ENCODE data around the gene PSMF1. TPM values are rescaled to one million over a fixed set of nuclear protein-coding genes. Genes with fewer than 3 reads are reported as not detected.

The PSMF1 gene
- total RNA-seq, 1 donor from 2014 or later = 124 TPM

DNA sequence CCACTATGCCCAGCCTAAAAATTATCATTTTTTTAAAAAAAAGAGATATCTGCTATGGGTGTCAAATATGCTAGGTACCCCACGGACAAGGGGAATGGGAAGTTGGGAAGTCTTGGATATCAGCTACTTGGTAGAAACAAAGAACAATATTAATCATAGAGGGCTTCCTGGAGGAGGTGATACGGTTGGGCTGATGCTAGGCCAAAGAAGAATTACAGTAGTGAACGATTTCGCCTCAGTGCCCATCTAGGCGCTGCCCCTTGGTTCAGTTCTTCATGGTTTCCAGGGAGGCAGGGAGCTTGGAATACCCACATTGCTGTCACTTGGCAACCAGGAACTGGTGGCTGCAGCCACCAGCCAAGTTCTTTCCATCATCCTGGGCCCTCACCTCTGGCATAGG, 5.5 kb upstream of the PSMF1 start:
- Histone ChIP-seq H3K9me3 (replicated peaks) (no peaks in the 10 kb centered on the region), H3K4me1 (peaks cover 5% of the 10 kb centered on the region), H3K27me3 (ENCODE audit: low read depth) (no peaks in the 10 kb centered on the region), H3K36me3 (no peaks in the 10 kb centered on the region), H3K4me3 (no peak overlapping the region), H3K27ac (replicated peaks) (no peak overlapping the region)
- no peak for DNase-seq
- intact Hi-C loops (cut with micrococcal nuclease) = no loop called here
- TF ChIP-seq, protein P1, sequence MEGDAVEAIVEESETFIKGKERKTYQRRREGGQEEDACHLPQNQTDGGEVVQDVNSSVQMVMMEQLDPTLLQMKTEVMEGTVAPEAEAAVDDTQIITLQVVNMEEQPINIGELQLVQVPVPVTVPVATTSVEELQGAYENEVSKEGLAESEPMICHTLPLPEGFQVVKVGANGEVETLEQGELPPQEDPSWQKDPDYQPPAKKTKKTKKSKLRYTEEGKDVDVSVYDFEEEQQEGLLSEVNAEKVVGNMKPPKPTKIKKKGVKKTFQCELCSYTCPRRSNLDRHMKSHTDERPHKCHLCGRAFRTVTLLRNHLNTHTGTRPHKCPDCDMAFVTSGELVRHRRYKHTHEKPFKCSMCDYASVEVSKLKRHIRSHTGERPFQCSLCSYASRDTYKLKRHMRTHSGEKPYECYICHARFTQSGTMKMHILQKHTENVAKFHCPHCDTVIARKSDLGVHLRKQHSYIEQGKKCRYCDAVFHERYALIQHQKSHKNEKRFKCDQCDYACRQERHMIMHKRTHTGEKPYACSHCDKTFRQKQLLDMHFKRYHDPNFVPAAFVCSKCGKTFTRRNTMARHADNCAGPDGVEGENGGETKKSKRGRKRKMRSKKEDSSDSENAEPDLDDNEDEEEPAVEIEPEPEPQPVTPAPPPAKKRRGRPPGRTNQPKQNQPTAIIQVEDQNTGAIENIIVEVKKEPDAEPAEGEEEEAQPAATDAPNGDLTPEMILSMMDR (IDR thresholded peaks at IDR 0.05; ENCODE audit: borderline replicate concordance) = no peak

DNA sequence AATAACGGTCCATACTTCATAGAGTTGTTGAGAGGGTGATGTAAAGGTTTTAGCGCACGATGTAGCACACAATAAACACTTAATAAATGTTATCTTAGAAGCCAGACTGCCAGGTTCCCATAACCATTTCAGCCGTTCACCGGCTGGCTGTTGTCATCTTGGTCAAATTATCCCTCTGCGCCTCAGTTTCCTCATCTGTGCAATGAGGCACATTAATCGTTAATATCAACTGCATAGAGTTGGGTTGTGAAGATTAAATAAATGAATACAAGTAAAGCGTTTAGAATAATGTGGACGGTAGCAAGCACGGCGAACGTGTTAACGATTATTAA, 432 bp upstream of the PSMF1 start:
- H3K4me3 ChIP-seq = peak overlapping the region; percentile 95

DNA sequence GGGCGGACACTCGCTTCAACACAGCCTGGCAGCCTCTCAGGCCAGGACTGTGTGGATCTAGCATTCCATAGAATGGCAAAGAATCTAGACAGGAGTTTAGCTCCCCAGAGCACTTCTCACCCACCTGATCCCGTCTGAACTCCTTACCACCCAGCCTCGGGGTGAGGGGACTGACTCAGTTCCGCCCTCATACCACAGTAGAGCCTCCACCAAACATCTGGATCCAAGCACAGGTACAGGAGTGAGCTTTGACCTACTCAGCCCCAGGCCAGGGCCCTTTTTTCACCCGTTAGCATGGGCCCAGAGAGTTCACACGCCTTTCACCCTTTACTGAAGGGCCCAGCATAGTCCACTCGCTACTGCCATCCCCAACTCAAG, 715 bp downstream of the PSMF1 start:
- intact Hi-C loops (cut with micrococcal nuclease) = no loop called here

More for the DNA sequence above, 432 bp upstream of the PSMF1 start:
- TF ChIP-seq, protein P1 (IDR thresholded peaks at IDR 0.05; ENCODE audit: borderline replicate concordance) = no peak
- H3K4me1 ChIP-seq = peaks cover 51% of the 10 kb centered on the region
- H3K36me3 ChIP-seq = peaks cover 7% of the 10 kb centered on the region
- no peaks in the 10 kb centered on the region for H3K27me3 ChIP-seq (ENCODE audit: low read depth)
- intact Hi-C loops (cut with micrococcal nuclease) = no loop called here
- no peak for DNase-seq
- no peaks in the 10 kb centered on the region for H3K9me3 ChIP-seq (replicated peaks)
- peak overlapping the region; percentile 87 for H3K27ac ChIP-seq (replicated peaks)

GRCh38 chr20:1119524-1119923, 1.1 kb downstream of the PSMF1 start:
- DNase-seq = no peak
- Histone ChIP-seq H3K9me3 (replicated peaks) (no peaks in the 10 kb centered on the region), H3K27me3 (ENCODE audit: low read depth) (no peaks in the 10 kb centered on the region), H3K36me3 (peaks cover 7% of the 10 kb centered on the region), H3K27ac (replicated peaks) (peak overlapping the region; percentile 87), H3K4me3 (peak overlapping the region; percentile 95), H3K4me1 (peaks cover 66% of the 10 kb centered on the region)
- TF ChIP-seq, protein P1 (IDR thresholded peaks at IDR 0.05; ENCODE audit: borderline replicate concordance) = no peak
- intact Hi-C loops (cut with micrococcal nuclease) = no loop called here

More for the DNA sequence above, 715 bp downstream of the PSMF1 start:
- no peaks in the 10 kb centered on the region for H3K27me3 ChIP-seq (ENCODE audit: low read depth)
- peak overlapping the region; percentile 95 for H3K4me3 ChIP-seq
- TF ChIP-seq, protein P1 (IDR thresholded peaks at IDR 0.05; ENCODE audit: borderline replicate concordance) = no peak
- H3K36me3 ChIP-seq = peaks cover 7% of the 10 kb centered on the region
- DNase-seq = no peak
- H3K27ac ChIP-seq (replicated peaks) = peak overlapping the region; percentile 87
- peaks cover 62% of the 10 kb centered on the region for H3K4me1 ChIP-seq
- H3K9me3 ChIP-seq (replicated peaks) = no peaks in the 10 kb centered on the region

- Histone ChIP-seq H3K4me1 (peaks cover 67% of the 10 kb centered on the region), H3K36me3 (peaks cover 20% of the 10 kb centered on the region), H3K4me3 (no peak overlapping the region), H3K9me3 (replicated peaks) (no peaks in the 10 kb centered on the region), H3K27ac (replicated peaks) (peak overlapping the region; percentile 62), H3K27me3 (ENCODE audit: low read depth) (no peaks in the 10 kb centered on the region)
- TF ChIP-seq, protein P1 (IDR thresholded peaks at IDR 0.05; ENCODE audit: borderline replicate concordance) = no peak
- intact Hi-C loops (cut with micrococcal nuclease) = no loop called here
- no peak for DNase-seq
Measured at GRCh38 chr20:1121429-1121828, 3.0 kb downstream of the PSMF1 start.
